PFSK-1 (cell line): ENCODE measurements around the gene TRIM17.

Experiments
- FOXP2 ChIP-seq: optimal IDR thresholded peaks from 2 replicates; pipeline ENCODE3; 2011; ENCODE audit warnings: borderline replicate concordance, control low read depth, inconsistent platforms; ENCODE audit not compliant: insufficient read depth; ENCODE audit errors: extremely low read length, extremely low read depth
- POLR2AphosphoS5 ChIP-seq: IDR thresholded peaks from 2 replicates; pipeline ENCODE4 v1.6.1; 2012; ENCODE audit warnings: low read depth, mild to moderate bottlenecking, control low read depth, low read length, moderate library complexity
- SIN3A ChIP-seq: IDR thresholded peaks from 2 replicates; pipeline ENCODE4 v1.6.1; 2012; ENCODE audit warnings: mild to moderate bottlenecking, low read length, moderate library complexity, borderline replicate concordance; ENCODE audit not compliant: insufficient read depth
- TAF1 ChIP-seq: IDR thresholded peaks from 2 replicates; pipeline ENCODE4 v1.6.1; 2012; ENCODE audit warnings: low read length, control low read depth, borderline replicate concordance; ENCODE audit not compliant: insufficient read depth
- TF ChIP-seq, protein P1 (sequence below), 2 experiments: IDR thresholded peaks; 2 replicates each; pipeline versions ENCODE4 v1.6.1 to v1.8.0; 2011 to 2012; ENCODE audit warnings: low read depth in 2 of 2, low read length in 2 of 2, control low read depth in 1 of 2, inconsistent platforms in 1 of 2, mild to moderate bottlenecking in 1 of 2, moderate library complexity in 1 of 2; ENCODE audit not compliant: insufficient read depth in 1 of 2

The TRIM17 gene

DNA sequence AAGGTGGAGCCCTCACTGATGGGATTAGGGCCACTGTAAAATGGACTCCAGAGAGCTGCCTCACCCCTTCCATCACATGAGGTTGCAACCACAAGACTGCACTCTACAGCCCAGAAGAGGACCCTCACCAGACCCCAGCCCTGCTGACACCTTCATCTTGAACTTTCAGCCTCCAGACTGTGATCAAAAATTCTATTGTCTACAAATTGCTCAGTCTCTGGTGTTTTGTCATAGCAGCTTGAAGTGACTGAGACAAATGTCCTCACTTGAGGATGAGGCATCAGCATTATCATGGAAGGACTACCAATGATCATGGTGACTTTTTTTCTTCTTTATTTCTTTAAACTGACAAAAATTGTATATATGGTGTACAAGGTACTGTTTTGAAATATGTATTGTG, 26.7 kb upstream of the TRIM17 start:
- TF ChIP-seq TAF1 (no peak), POLR2AphosphoS5 (no peak), FOXP2 (no peak), SIN3A (no peak)
- TF ChIP-seq, protein P1, sequence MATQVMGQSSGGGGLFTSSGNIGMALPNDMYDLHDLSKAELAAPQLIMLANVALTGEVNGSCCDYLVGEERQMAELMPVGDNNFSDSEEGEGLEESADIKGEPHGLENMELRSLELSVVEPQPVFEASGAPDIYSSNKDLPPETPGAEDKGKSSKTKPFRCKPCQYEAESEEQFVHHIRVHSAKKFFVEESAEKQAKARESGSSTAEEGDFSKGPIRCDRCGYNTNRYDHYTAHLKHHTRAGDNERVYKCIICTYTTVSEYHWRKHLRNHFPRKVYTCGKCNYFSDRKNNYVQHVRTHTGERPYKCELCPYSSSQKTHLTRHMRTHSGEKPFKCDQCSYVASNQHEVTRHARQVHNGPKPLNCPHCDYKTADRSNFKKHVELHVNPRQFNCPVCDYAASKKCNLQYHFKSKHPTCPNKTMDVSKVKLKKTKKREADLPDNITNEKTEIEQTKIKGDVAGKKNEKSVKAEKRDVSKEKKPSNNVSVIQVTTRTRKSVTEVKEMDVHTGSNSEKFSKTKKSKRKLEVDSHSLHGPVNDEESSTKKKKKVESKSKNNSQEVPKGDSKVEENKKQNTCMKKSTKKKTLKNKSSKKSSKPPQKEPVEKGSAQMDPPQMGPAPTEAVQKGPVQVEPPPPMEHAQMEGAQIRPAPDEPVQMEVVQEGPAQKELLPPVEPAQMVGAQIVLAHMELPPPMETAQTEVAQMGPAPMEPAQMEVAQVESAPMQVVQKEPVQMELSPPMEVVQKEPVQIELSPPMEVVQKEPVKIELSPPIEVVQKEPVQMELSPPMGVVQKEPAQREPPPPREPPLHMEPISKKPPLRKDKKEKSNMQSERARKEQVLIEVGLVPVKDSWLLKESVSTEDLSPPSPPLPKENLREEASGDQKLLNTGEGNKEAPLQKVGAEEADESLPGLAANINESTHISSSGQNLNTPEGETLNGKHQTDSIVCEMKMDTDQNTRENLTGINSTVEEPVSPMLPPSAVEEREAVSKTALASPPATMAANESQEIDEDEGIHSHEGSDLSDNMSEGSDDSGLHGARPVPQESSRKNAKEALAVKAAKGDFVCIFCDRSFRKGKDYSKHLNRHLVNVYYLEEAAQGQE (IDR thresholded peaks at IDR 0.05; ENCODE audit: insufficient read depth in 1 of 2, low read depth in 2 of 2, low read length in 2 of 2): no peak

DNA sequence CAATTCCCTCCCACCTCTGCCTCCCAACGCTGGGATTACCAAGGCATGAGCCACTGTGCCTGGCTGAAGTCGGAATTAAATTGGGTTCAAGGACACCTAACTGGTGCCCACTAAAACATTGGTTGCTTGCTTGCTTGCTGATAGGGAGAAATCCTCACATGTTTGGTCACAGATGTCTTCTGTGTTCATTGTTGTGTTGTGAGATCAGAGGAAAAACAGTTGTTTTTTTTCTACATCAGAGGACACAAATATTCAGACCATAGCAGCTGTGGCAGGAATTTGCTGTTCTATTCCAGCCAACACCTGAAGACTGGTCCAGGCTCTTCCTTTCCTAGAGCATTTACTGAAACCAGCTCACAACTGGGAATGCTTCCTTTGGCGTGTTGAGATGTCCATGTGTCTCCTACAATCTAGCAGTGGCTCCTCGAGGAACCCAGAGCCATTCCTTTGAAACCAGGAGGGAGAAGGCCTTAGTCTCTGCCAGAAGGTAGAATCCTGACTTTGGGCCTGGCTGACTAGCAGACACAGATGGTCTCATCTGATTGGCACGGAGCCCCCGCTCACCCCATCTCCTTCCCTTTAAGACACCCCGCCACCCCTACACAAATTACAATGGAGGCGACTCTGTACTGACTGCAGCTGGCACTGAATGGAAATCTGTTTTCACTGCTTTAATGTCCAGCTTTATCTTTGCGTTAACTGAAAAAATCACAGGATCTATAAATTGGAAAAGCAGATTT, 24.3 kb upstream of the TRIM17 start:
- TF ChIP-seq TAF1: no peak
- TF ChIP-seq SIN3A: no peak
- no peak for TF ChIP-seq POLR2AphosphoS5
- TF ChIP-seq, protein P1 (IDR thresholded peaks at IDR 0.05; ENCODE audit: insufficient read depth in 1 of 2, low read depth in 2 of 2, low read length in 2 of 2): no peak
- no peak for TF ChIP-seq FOXP2

DNA sequence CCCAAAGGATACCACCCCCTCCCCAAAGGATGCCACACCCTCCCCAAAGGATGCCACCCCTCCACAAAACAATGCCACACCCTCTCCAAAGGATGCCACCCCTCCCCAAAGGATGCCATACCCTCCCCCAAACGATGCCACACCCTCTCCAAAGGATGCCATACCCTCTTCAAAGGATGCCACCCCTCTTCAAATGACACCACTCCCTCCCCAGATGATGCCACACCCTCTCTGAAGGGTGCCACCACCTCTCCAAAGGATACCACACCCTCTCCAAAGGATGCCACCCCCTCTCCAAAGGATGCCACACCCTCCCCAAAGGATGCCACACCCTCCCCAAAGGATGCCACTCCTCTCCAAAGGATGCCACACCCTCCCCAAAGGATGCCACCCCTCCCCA, 21.6 kb upstream of the TRIM17 start:
- TF ChIP-seq, protein P1 (IDR thresholded peaks at IDR 0.05; ENCODE audit: insufficient read depth in 1 of 2, low read depth in 2 of 2, low read length in 2 of 2): no peak
- TF ChIP-seq FOXP2 (no peak), SIN3A (no peak), POLR2AphosphoS5 (no peak), TAF1 (no peak)

DNA sequence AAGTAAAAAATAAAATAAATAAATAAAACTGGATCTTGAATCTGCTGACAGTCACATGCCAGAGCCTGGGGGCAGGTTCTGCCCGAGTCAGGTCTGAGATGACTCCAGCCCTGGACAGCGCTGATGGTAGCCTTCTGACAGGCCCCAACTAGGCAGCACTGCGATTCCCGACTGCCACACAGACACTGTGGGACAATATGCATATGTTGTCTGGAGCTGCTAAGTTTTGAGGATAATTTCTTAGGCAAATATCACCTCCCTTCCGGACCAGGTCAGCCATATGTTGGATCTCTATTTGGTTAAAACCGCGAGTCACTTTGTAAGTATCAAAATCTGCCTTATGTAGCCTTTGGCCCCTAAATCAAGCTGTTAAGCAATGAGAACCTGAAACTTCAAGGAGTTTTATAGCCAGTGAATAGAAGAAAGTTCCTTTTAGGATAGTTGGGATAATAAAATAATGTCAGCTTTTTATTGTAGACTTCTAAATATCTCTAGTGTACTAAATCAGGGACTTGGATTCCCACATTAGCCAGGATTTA, 20.8 kb upstream of the TRIM17 start:
- TF ChIP-seq SIN3A (no peak), TAF1 (no peak), POLR2AphosphoS5 (no peak), FOXP2 (no peak)
- TF ChIP-seq, protein P1 (IDR thresholded peaks at IDR 0.05; ENCODE audit: insufficient read depth in 1 of 2, low read depth in 2 of 2, low read length in 2 of 2): no peak
